Muscle layer of colon (tissue), 2 donors: ENCODE measurements around the gene PAGE1.

ENCODE experiments used
- H3K27ac ChIP-seq: one replicate; pipeline ENCODE4 v1.7.0; 2013; ENCODE audit warnings: low read depth, mild to moderate bottlenecking, low read length, moderate library complexity
- H3K27me3 ChIP-seq, 2 donors: one replicate each; pipeline ENCODE4 v1.7.0; 2013; ENCODE audit warnings: low read length in 2 of 2, mild to moderate bottlenecking in 2 of 2; ENCODE audit not compliant: insufficient read depth in 2 of 2, control insufficient read depth in 1 of 2
- H3K36me3 ChIP-seq: one replicate; pipeline ENCODE4 v1.7.0; 2013; ENCODE audit warnings: mild to moderate bottlenecking, low read length; ENCODE audit not compliant: insufficient read depth
- H3K4me1 ChIP-seq: one replicate; pipeline ENCODE4 v1.7.0; 2013; ENCODE audit warnings: mild to moderate bottlenecking, low read length; ENCODE audit not compliant: insufficient read depth
- H3K4me3 ChIP-seq, 2 donors: one replicate each; pipeline ENCODE4 v1.7.0; 2013; ENCODE audit warnings: low read length in 2 of 2, low read depth in 1 of 2, mild to moderate bottlenecking in 1 of 2, moderate library complexity in 1 of 2
- H3K9ac ChIP-seq: one replicate; pipeline ENCODE4 v1.7.0; 2013; ENCODE audit warnings: low read length
- H3K9me3 ChIP-seq: one replicate; pipeline ENCODE4 v1.7.0; 2013; ENCODE audit warnings: mild to moderate bottlenecking, low read length
- donor health status: abdominal sarcoma.
- donor health status: Adenocarcinoma of cecum.

PAGE1 gene

DNA sequence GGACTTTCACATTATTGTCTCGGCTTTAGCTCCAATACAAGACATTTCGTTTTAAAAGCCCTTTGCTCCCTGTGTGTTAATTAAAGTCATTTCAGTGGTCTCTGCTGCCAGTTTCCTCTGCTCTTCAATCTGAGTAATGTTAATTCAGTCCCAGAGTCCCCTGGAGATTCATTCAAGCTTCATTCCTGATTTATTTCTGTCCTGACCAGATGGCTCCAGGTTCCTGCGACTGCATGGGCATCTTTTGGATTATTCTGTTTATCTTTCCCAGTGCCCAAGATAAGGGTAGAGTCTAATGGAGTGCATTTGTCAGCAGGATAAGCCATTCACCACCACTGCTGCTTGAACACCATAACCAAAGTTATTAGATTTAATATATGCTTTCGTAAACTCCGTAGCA, 6.1 kb upstream of the PAGE1 start:
- Histone ChIP-seq H3K27ac (no peak overlapping the region), H3K9ac (no peak overlapping the region), H3K4me1 (no peaks in the 10 kb centered on the region), H3K27me3 (no peaks in the 10 kb centered on the region), H3K36me3 (no peaks in the 10 kb centered on the region), H3K4me3 (no peak overlapping the region), H3K9me3 (no peaks in the 10 kb centered on the region)

- Histone ChIP-seq H3K4me3 (no peak overlapping the region), H3K4me1 (no peaks in the 10 kb centered on the region), H3K9ac (no peak overlapping the region), H3K9me3 (no peaks in the 10 kb centered on the region), H3K27ac (no peak overlapping the region), H3K36me3 (no peaks in the 10 kb centered on the region), H3K27me3 (no peaks in the 10 kb centered on the region)
Observed at GRCh38 chrX:49701323-49701722, 5.5 kb upstream of the PAGE1 start.

- Histone ChIP-seq H3K36me3 (no peaks in the 10 kb centered on the region), H3K27ac (no peak overlapping the region), H3K9me3 (no peaks in the 10 kb centered on the region), H3K4me3 (no peak overlapping the region), H3K9ac (no peak overlapping the region), H3K27me3 (no peaks in the 10 kb centered on the region), H3K4me1 (no peaks in the 10 kb centered on the region)
Observed at GRCh38 chrX:49675075-49675719, 20.6 kb downstream of the PAGE1 start.

- H3K4me3 ChIP-seq = no peak overlapping the region
- no peak overlapping the region for H3K9ac ChIP-seq
- H3K36me3 ChIP-seq = no peaks in the 10 kb centered on the region
- no peaks in the 10 kb centered on the region for H3K9me3 ChIP-seq
- no peaks in the 10 kb centered on the region for H3K4me1 ChIP-seq
- H3K27me3 ChIP-seq = no peaks in the 10 kb centered on the region
- no peak overlapping the region for H3K27ac ChIP-seq
Observed at GRCh38 chrX:49673394-49673793, 22.4 kb downstream of the PAGE1 start.

GRCh38 chrX:49664824-49665223, 31.0 kb downstream of the PAGE1 start:
- Histone ChIP-seq H3K4me3 (no peak overlapping the region), H3K4me1 (no peaks in the 10 kb centered on the region), H3K9ac (no peak overlapping the region), H3K36me3 (no peaks in the 10 kb centered on the region), H3K9me3 (no peaks in the 10 kb centered on the region), H3K27ac (no peak overlapping the region), H3K27me3 (no peaks in the 10 kb centered on the region)

DNA sequence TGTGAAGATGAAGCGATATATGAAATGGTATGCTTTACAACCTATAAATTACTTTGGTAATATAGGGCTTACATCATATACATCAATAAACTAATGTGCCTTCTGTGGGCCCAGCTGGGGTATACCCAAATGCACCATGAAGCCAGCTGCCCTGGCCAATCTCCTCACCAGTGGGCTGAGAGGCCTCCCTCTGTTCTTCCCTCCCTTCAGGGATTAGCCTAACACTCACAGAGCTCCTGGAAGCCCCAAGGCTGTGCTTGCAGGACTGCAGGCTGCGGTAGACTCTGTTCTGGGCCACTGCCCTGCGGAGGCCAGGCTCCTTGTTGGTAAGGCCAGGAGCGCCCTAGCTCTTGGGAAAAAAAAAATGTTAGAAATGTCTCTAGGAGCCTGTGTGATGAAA, 33.9 kb downstream of the PAGE1 start:
- H3K4me1 ChIP-seq = no peaks in the 10 kb centered on the region
- no peak overlapping the region for H3K9ac ChIP-seq
- no peak overlapping the region for H3K4me3 ChIP-seq
- H3K36me3 ChIP-seq = no peaks in the 10 kb centered on the region
- H3K27ac ChIP-seq = no peak overlapping the region
- H3K9me3 ChIP-seq = no peaks in the 10 kb centered on the region
- H3K27me3 ChIP-seq = no peaks in the 10 kb centered on the region

- H3K9me3 ChIP-seq = no peaks in the 10 kb centered on the region
- H3K36me3 ChIP-seq = no peaks in the 10 kb centered on the region
- no peak overlapping the region for H3K4me3 ChIP-seq
- no peaks in the 10 kb centered on the region for H3K4me1 ChIP-seq
- peaks cover 0 to under 1% of the 10 kb centered on the region in 2 donors for H3K27me3 ChIP-seq
- no peak overlapping the region for H3K27ac ChIP-seq
- no peak overlapping the region for H3K9ac ChIP-seq
Observed at GRCh38 chrX:49659771-49660170, 36.0 kb downstream of the PAGE1 start.

GRCh38 chrX:49656533-49656932, 39.3 kb downstream of the PAGE1 start:
- H3K36me3 ChIP-seq = no peaks in the 10 kb centered on the region
- H3K27me3 ChIP-seq = peaks cover 0 to 5% of the 10 kb centered on the region in 2 donors
- H3K27ac ChIP-seq = no peak overlapping the region
- no peaks in the 10 kb centered on the region for H3K9me3 ChIP-seq
- no peaks in the 10 kb centered on the region for H3K4me1 ChIP-seq
- H3K9ac ChIP-seq = no peak overlapping the region
- no peak overlapping the region for H3K4me3 ChIP-seq

DNA sequence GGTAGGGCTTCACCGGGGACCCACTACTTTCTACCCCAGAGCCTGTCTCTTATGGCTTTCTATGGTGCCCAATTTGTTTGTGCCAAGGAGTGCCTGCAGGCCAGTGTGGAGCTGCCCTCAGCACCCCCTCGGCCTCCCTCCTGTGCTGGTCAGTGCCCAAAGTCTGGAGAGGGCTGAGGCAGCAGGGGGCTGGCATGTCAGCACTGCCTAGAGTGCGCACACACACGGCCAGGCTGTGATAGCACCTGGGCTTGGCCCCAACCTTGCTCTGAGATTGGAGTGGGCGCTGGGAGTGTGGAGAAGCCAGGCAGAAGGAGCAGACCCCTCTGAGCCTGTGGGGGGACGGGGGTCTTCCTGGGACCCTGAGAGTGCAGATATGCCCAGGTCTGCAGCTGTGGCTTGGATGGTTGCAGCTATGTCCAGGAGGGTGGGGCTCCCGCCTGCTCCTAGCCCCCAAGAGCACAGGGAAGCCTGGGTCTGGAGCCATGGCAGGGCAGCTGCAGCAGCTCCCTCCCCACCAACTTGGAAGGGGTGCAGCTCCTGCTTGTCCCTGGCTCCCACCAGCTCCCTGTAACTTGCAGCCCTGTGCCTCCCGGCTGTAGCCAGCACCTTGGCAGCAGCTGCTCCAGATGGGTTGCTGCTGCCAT, 50.7 kb downstream of the PAGE1 start:
- Histone ChIP-seq H3K27me3 (peaks cover 0 to 10% of the 10 kb centered on the region in 2 donors), H3K9ac (no peak overlapping the region), H3K27ac (no peak overlapping the region), H3K4me1 (no peaks in the 10 kb centered on the region), H3K9me3 (no peaks in the 10 kb centered on the region), H3K4me3 (no peak overlapping the region), H3K36me3 (no peaks in the 10 kb centered on the region)
